ENCODE results near the gene AP5Z1. TPM values are rescaled to one million over a fixed set of nuclear protein-coding genes. Genes with fewer than 3 reads are reported as not detected.

Gene AP5Z1
- total and polyA plus RNA-seq, 2 of the 4 experiments (the other 2 are of a cell fraction), result 9.7 to 38.7 TPM

- no peak for ATAC-seq (ENCODE audit: low read depth)
- Histone ChIP-seq H3K9me1 (ENCODE audit: insufficient read depth, low read length) (no peaks in the 10 kb centered on the region), H3K9ac (ENCODE audit: low read depth, low read length) (no peak overlapping the region), H3K14ac (replicated peaks; ENCODE audit: low read depth, low read length) (no peak overlapping the region), H4K8ac (ENCODE audit: low read depth in 2 of 2, low read length in 2 of 2) (no peak overlapping the region), H4K5ac (ENCODE audit: low read depth, low read length) (no peak overlapping the region), H3K27me3 (ENCODE audit: control insufficient read depth, insufficient read depth, low read length) (no peaks in the 10 kb centered on the region), H2AFZ (replicated peaks; ENCODE audit: low read length, poor library complexity) (no peak overlapping the region), H2BK15ac (ENCODE audit: low read depth, low read length) (no peak overlapping the region), H3K9me3 (ENCODE audit: control insufficient read depth, insufficient read depth, low read length) (no peaks in the 10 kb centered on the region), H3K56ac (ENCODE audit: extremely low read depth, insufficient read depth, low read length) (no peak overlapping the region), H2BK5ac (ENCODE audit: low read depth, low read length, poor library complexity, severe bottlenecking) (no peak overlapping the region), H3K27ac (ENCODE audit: insufficient read depth, low read length) (no peak overlapping the region), H3K4me3 (ENCODE audit: insufficient read depth, low read depth, low read length) (no peak overlapping the region), H3K23ac (ENCODE audit: low read depth, low read length) (no peak overlapping the region), H2AK5ac (ENCODE audit: low read depth, low read length) (no peak overlapping the region), H3K4me2 (ENCODE audit: low read depth, low read length) (no peak overlapping the region), H4K20me1 (ENCODE audit: insufficient read depth, low read length) (peaks cover 10% of the 10 kb centered on the region; the same call in 1 of the 2 replicates), H2BK20ac (ENCODE audit: low read depth, low read length) (no peak overlapping the region), H3K36me3 (ENCODE audit: control insufficient read depth, insufficient read depth, low read length) (peaks cover 89% of the 10 kb centered on the region), H3K4ac (ENCODE audit: low read depth, low read length) (no peak overlapping the region), H3K18ac (ENCODE audit: low read depth, low read length) (no peak overlapping the region), H3K79me1 (ENCODE audit: low read depth in 1 of 2, low read length in 2 of 2) (peaks cover 4 to 7% of the 10 kb centered on the region in 2 experiments), H2BK120ac (ENCODE audit: low read depth, low read length) (no peak overlapping the region), H3K4me1 (ENCODE audit: control insufficient read depth, insufficient read depth, low read length) (no peaks in the 10 kb centered on the region), H2AK9ac (replicated peaks; ENCODE audit: low read depth, low read length, poor library complexity) (no peak overlapping the region), H4K91ac (ENCODE audit: insufficient read depth, low read depth, low read length) (no peak overlapping the region)
- in situ Hi-C loops (cut with MboI; ENCODE audit: low sequenced_read_pairs) (no loop called here), dilution Hi-C loops (cut with HindIII; ENCODE audit: low sequenced_read_pairs, unreplicated experiment) (no loop called here), intact Hi-C loops (cut with micrococcal nuclease) (no loop called here)
- POLR2A ChIA-PET (ENCODE audit: unreplicated experiment), result no interaction called here
- TF ChIP-seq MAFK (IDR thresholded peaks at IDR 0.05; ENCODE audit: low read depth, low read length) (no peak), POLR2A (IDR thresholded peaks at IDR 0.05; ENCODE audit: low read depth, low read length) (no peak), MAZ (IDR thresholded peaks at IDR 0.05; ENCODE audit: borderline replicate concordance, low read depth, low read length) (no peak), MXI1 (IDR thresholded peaks at IDR 0.05; ENCODE audit: borderline replicate concordance, low read depth, low read length) (no peak), CEBPB (IDR thresholded peaks at IDR 0.05; ENCODE audit: low read depth, low read length) (no peak), RAD21 (IDR thresholded peaks at IDR 0.05; ENCODE audit: low read length) (no peak), BHLHE40 (IDR thresholded peaks at IDR 0.05; ENCODE audit: low read depth, low read length) (no peak), USF2 (IDR thresholded peaks at IDR 0.05; ENCODE audit: low read depth, low read length) (no peak), ELK1 (IDR thresholded peaks at IDR 0.05; ENCODE audit: borderline replicate concordance, low read depth, low read length) (no peak), CTCF (conservative IDR thresholded peaks at IDR 0.05; ENCODE audit: low read depth, low read length) (no peak), RCOR1 (IDR thresholded peaks at IDR 0.05; ENCODE audit: insufficient replicate concordance, low read length) (no peak)
- no peak for DNase-seq
- 95% methylated on average over 15 of the region's 17 CpGs; no CpG with 5 or more reads in 1 of the 2 experiments for WGBS, 2 experiments (ENCODE audit: extremely low coverage in 2 of 2, insufficient read length in 1 of 2)
- CTCF ChIA-PET, result no interaction called here
- no TSS peak for BruUV-seq (replicated peaks)
Measured at GRCh38 chr7:4786015-4786414, 10.6 kb downstream of the AP5Z1 start.
